ENCODE results near the gene SMC1A.

SMC1A gene

DNA sequence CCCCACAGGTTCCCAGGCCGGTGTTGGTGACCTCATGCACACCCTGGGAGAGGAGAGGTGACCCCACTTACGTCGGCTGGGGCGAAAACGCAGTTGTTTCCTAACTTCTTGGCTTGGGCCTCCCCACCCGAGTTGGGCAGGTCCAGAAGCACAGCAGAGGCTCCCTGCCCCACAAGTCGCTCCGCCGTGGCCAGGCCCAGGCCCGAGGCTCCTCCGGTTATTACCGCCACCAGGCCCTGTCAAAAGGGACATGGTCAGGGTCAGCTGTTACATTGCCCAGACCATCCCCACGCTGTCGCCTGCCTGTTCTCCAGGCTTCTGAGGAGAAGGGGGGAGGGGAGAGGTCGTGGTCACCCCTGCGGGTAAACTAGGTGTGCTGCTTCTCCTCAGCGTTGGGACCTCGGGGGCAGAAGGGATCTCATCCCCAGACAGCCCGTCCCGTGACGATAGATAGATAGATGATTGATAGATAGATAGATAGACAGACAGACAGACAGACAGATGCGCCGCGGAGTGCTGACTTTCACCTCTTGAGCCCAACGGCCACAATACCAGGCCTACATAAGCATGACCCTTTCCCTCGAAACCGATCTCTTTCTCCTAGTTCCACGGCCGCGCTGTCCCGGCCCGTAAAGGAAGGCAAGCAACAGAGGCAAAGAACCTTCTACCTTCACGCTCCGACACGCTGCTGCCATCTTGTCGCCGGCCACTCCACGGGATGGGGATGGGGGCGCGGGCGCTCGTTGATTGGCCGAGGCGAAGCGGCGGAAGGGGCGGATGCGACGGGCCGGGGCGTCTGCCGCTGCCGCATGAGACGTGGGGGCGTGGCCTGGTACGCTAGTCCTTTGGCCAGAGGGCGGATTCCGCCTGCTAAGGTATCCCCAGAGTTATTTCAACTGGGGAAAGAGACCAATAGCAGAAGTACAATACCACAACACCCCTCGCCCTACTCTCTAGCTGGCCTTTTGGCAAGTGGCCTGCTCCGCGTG, 11.5 kb upstream of the SMC1A start, which contains the start of gene HSD17B10:
HSD17B10 (minus strand) TSS at position 720 of the 989 bp plus-strand sequence; CDS start at position 695, 25 bp downstream.
- peak; percentile 99 for ATAC-seq
- TF ChIP-seq, protein P1, sequence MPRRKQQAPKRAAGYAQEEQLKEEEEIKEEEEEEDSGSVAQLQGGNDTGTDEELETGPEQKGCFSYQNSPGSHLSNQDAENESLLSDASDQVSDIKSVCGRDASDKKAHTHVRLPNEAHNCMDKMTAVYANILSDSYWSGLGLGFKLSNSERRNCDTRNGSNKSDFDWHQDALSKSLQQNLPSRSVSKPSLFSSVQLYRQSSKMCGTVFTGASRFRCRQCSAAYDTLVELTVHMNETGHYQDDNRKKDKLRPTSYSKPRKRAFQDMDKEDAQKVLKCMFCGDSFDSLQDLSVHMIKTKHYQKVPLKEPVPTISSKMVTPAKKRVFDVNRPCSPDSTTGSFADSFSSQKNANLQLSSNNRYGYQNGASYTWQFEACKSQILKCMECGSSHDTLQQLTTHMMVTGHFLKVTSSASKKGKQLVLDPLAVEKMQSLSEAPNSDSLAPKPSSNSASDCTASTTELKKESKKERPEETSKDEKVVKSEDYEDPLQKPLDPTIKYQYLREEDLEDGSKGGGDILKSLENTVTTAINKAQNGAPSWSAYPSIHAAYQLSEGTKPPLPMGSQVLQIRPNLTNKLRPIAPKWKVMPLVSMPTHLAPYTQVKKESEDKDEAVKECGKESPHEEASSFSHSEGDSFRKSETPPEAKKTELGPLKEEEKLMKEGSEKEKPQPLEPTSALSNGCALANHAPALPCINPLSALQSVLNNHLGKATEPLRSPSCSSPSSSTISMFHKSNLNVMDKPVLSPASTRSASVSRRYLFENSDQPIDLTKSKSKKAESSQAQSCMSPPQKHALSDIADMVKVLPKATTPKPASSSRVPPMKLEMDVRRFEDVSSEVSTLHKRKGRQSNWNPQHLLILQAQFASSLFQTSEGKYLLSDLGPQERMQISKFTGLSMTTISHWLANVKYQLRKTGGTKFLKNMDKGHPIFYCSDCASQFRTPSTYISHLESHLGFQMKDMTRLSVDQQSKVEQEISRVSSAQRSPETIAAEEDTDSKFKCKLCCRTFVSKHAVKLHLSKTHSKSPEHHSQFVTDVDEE (CRISPR knock-in tag; IDR thresholded peaks at IDR 0.05): no peak
- TF ChIP-seq, protein P2, sequence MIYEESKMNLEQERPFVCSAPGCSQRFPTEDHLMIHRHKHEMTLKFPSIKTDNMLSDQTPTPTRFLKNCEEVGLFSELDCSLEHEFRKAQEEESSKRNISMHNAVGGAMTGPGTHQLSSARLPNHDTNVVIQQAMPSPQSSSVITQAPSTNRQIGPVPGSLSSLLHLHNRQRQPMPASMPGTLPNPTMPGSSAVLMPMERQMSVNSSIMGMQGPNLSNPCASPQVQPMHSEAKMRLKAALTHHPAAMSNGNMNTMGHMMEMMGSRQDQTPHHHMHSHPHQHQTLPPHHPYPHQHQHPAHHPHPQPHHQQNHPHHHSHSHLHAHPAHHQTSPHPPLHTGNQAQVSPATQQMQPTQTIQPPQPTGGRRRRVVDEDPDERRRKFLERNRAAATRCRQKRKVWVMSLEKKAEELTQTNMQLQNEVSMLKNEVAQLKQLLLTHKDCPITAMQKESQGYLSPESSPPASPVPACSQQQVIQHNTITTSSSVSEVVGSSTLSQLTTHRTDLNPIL (CRISPR knock-in tag; IDR thresholded peaks at IDR 0.05; ENCODE audit: low read depth): no peak
- no peak for TF ChIP-seq PPARA (CRISPR knock-in tag; IDR thresholded peaks at IDR 0.05; ENCODE audit: borderline replicate concordance)
- TF ChIP-seq CSDC2 (CRISPR knock-in tag; IDR thresholded peaks at IDR 0.05): no peak
- no peak for TF ChIP-seq GLIS3 (CRISPR knock-in tag; IDR thresholded peaks at IDR 0.05)
- TF ChIP-seq CSRNP3 (CRISPR knock-in tag; IDR thresholded peaks at IDR 0.05): no peak

DNA sequence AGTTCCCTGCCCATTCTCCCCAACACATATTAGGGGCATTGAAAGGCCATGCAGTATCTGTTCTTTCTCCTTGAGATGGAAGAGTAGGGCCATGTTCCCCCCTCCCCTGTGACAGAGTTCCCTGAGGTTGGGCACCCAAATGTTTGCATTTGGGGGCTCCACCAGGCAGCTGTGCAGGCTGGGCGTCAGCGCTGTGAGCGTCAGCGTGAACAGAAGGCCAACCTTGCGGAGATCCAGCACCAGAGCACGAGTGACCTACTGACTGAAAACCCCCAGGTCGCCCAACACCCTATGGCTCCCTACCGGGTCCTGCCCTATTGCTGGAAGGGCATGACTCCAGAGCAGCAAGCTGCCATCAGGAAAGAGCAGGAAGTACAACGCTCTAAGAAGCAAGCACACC, 7.8 kb upstream of the SMC1A start:
- no peak for TF ChIP-seq ZNF8 (CRISPR knock-in tag; IDR thresholded peaks at IDR 0.05)
- TF ChIP-seq, protein P2 (CRISPR knock-in tag; IDR thresholded peaks at IDR 0.05; ENCODE audit: low read depth): no peak
- TF ChIP-seq OSR1 (CRISPR knock-in tag; IDR thresholded peaks at IDR 0.05): no peak
- TF ChIP-seq GLIS3 (CRISPR knock-in tag; IDR thresholded peaks at IDR 0.05): no peak
- no peak for ATAC-seq

DNA sequence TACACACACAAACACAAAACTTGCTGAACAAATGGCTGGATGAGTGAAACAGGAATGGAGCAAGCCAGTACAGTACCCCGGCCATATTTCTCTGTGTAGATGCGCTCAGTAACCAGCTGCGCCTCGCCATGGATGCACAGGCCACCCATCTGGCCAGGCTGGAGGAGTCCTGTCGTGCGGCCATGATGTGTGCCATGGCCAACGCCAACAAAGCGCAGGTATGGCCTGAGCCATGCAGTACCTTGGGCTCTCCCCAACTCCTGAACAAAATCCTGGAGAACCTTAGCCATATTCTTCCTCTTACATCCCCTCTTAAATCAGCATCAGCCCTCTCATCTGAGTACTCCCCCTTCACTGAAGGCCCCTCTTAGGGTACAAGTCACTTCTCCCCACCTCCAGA, 7.3 kb upstream of the SMC1A start:
- no peak for ATAC-seq
- TF ChIP-seq, protein P3, sequence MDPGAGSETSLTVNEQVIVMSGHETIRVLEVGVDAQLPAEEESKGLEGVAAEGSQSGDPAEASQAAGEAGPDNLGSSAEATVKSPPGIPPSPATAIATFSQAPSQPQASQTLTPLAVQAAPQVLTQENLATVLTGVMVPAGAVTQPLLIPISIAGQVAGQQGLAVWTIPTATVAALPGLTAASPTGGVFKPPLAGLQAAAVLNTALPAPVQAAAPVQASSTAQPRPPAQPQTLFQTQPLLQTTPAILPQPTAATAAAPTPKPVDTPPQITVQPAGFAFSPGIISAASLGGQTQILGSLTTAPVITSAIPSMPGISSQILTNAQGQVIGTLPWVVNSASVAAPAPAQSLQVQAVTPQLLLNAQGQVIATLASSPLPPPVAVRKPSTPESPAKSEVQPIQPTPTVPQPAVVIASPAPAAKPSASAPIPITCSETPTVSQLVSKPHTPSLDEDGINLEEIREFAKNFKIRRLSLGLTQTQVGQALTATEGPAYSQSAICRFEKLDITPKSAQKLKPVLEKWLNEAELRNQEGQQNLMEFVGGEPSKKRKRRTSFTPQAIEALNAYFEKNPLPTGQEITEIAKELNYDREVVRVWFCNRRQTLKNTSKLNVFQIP (CRISPR knock-in tag; IDR thresholded peaks at IDR 0.05; ENCODE audit: borderline replicate concordance, low read depth): no peak
- TF ChIP-seq ARNTL (CRISPR knock-in tag; IDR thresholded peaks at IDR 0.05; ENCODE audit: borderline replicate concordance, low read depth) (no peak), ESRRG (CRISPR knock-in tag; IDR thresholded peaks at IDR 0.05) (no peak), PPARA (CRISPR knock-in tag; IDR thresholded peaks at IDR 0.05; ENCODE audit: borderline replicate concordance) (no peak), CSRNP3 (CRISPR knock-in tag; IDR thresholded peaks at IDR 0.05) (no peak), OSR1 (CRISPR knock-in tag; IDR thresholded peaks at IDR 0.05) (no peak), ZFP3 (CRISPR knock-in tag; IDR thresholded peaks at IDR 0.05) (no peak), PATZ1 (CRISPR knock-in tag; IDR thresholded peaks at IDR 0.05; ENCODE audit: borderline replicate concordance) (no peak), ZFP30 (CRISPR knock-in tag; IDR thresholded peaks at IDR 0.05) (no peak), BACH2 (CRISPR knock-in tag; IDR thresholded peaks at IDR 0.05; ENCODE audit: borderline replicate concordance) (no peak), ISL1 (CRISPR knock-in tag; IDR thresholded peaks at IDR 0.05) (no peak), SNAI2 (CRISPR knock-in tag; IDR thresholded peaks at IDR 0.05) (no peak), ZC3H10 (CRISPR knock-in tag; IDR thresholded peaks at IDR 0.05) (no peak)
- TF ChIP-seq, protein P1 (CRISPR knock-in tag; IDR thresholded peaks at IDR 0.05): no peak
- TF ChIP-seq, protein P2 (CRISPR knock-in tag; IDR thresholded peaks at IDR 0.05; ENCODE audit: low read depth): no peak

All from SK-N-SH treated with all-trans-retinoic acid at 6 μM for 48 hours (cell line).